CD1c-positive myeloid dendritic cell (primary cell): ENCODE measurements around the gene SLCO2A1.

Experiments
- DNase-seq: peaks from one replicate; pipeline ENCODE4 v3.0.0-alpha.2; 2016; ENCODE audit errors: extremely low spot score

SLCO2A1 gene

GRCh38 chr3:133884054-133884886 is 145.5 kb downstream of the SLCO2A1 start:
- no peak for DNase-seq

DNA sequence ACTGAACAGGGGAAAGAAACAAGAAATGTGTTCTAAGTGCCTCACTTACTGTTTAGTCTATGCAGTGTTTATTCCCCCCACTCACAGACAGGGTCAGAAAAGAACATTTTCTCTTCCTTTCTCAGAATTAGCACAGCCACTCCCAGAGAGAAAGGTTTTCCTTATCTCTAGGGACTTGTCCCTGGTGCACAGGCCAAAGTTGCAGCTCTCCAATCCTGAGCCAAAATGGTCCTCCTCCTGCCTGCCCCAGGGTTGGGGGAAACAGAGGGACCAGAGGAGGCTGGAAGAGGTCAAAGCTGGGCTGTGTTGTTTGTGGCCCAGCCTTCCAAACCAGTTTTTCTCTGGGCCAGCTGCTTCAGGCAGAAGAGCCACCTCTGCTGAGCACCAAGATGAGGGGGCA is 146.1 kb downstream of the SLCO2A1 start:
- DNase-seq: no peak

DNA sequence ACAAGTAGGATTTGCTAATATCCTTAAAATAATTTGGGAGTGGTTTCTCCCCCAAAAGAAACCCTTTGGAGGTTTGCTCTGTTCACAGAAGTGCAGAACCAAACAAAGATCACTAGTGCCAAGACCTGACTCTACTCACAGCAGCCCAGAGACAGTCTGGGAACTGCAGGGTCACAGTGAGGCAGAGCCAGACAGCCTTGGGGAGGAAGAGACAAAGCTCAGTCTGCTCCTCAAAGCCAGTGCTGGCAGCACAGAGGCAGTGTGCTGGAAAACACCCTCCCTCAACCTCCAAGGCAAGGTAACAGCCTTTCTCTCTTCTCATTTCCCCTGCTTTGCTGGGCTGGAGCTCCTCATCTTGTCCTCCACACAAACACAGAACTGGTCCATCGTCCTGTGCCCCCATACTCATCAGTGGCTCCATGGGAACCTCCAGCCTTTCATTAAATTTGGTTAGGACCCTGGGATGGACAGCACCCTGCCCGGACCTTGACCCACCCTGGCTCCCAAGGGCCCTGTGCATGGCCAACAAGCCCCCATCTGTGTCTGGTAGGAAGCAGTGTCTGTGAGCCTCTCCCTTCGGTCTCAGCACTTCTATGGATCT is 146.6 kb downstream of the SLCO2A1 start:
- DNase-seq: no peak

- DNase-seq: peak; percentile 21
Measured at GRCh38 chr3:133881939-133882825, 147.5 kb downstream of the SLCO2A1 start.

DNA sequence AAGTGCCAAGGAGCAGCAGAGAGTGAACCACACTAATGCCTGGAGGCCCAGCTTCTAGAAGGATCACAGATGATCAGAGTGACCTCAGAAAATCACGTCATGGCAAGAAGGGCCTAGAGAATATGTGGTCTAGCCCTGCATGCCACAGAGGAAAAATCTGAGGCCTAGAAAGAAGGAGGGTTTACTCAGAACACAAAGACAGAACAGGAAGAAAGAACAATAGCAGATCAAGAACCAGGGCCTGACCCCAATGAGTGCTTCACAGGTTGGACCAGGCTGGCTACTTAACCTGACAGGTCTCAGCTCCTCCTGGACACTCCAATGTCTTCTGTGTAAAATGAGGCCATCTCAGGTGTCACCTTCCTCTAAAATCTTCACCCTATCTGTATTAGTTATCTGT is 148.2 kb downstream of the SLCO2A1 start:
- DNase-seq: no peak

GRCh38 chr3:133880886-133881455 is 148.8 kb downstream of the SLCO2A1 start:
- DNase-seq: no peak

- DNase-seq: no peak
Measured at GRCh38 chr3:133880287-133880686, 149.4 kb downstream of the SLCO2A1 start.

- DNase-seq: no peak
Measured at GRCh38 chr3:133878518-133878917, 151.2 kb downstream of the SLCO2A1 start.
